Gastroesophageal sphincter (tissue), 4 donors: ENCODE results near the gene AKAP12. TPM values are rescaled to one million over a fixed set of nuclear protein-coding genes. Genes with fewer than 3 reads are reported as not detected.
"Not testable (repeated sequence)": the region's sequence is repeated elsewhere in the genome, so short reads cannot be mapped to it uniquely, and the experiment has no call there.

Experiments
- ATAC-seq: fragments of 150-250 bp; one replicate; pipeline ENCODE4 v1.9.1; 2016; ENCODE audit warnings: mild to moderate bottlenecking, moderate library complexity
- H3K27ac ChIP-seq, 4 donors: fragments of 200-600 bp; sonication (generic) in 3 of 4; 1 replicate in 3 of 4; 2 replicates in 1 of 4; pipeline ENCODE4 v1.5.1; 2016 to 2019
- H3K27me3 ChIP-seq: fragments of 200-600 bp; sonication (generic); one replicate; pipeline ENCODE4 v1.5.1; 2019
- H3K36me3 ChIP-seq, 2 donors: fragments of 200-600 bp; sonication (generic); one replicate each; pipeline ENCODE4 v1.5.1; 2019; ENCODE audit warnings: control low read depth in 1 of 2
- H3K4me1 ChIP-seq, 3 donors: fragments of 200-600 bp; sonication (generic); 1 replicate in 2 of 3; 2 replicates in 1 of 3; pipeline ENCODE4 v1.5.1; 2016 to 2019; ENCODE audit warnings: control low read depth in 2 of 3
- H3K4me3 ChIP-seq, 2 donors: fragments of 200-600 bp; sonication (generic); one replicate each; pipeline ENCODE4 v1.5.1; 2019; ENCODE audit warnings: mild to moderate bottlenecking in 1 of 2, moderate library complexity in 1 of 2
- H3K9me3 ChIP-seq, 3 donors: fragments of 200-600 bp; sonication (generic); one replicate each; pipeline ENCODE4 v1.5.1; 2017 to 2019; ENCODE audit warnings: control low read depth in 2 of 3
- EP300 ChIP-seq: sonication (generic); formaldehyde crosslinking; IDR thresholded peaks from one replicate; pipeline ENCODE4 v1.6.1; 2017; ENCODE audit warnings: antibody characterized with exemption, mild to moderate bottlenecking
- POLR2A ChIP-seq, 2 donors: fragments of 450-650 bp; IDR thresholded peaks; one replicate each; pipeline ENCODE4 v1.6.1; 2017; ENCODE audit warnings: antibody characterized with exemption in 2 of 2, mild to moderate bottlenecking in 2 of 2, moderate library complexity in 1 of 2
- POLR2AphosphoS5 ChIP-seq: sonication (generic); formaldehyde crosslinking; IDR thresholded peaks from one replicate; pipeline ENCODE4 v1.6.1; 2017; ENCODE audit warnings: antibody characterized with exemption
- WGBS, 2 donors: methylation state at CpG; one replicate each; pipeline ENCODE4 v1.1.5; 2018; ENCODE audit warnings: low coverage in 1 of 2; 5-methylcytosine and 5-hydroxymethylcytosine counted together
- total RNA-seq, 4 donors: library from RNA; depleted of rRNA; stranded (reverse); fragments of >200 nt; gene quantifications; one replicate each; pipeline ENCODE4 v1.1.0, GENCODE V29; 2016
- TF ChIP-seq, protein P1 (sequence below), 4 experiments: fragments of 200-600 bp in 2 of 4; fragments of 450-650 bp in 2 of 4; sonication (generic) in 1 of 4; IDR thresholded peaks; one replicate each; pipeline ENCODE4 v1.5.1; 2017 to 2019; ENCODE audit warnings: antibody characterized with exemption in 4 of 4, mild to moderate bottlenecking in 2 of 4, moderate library complexity in 2 of 4

AKAP12 gene
- total RNA-seq, 4 donors from 2014 or later = 150 to 245 (median 185) TPM

DNA sequence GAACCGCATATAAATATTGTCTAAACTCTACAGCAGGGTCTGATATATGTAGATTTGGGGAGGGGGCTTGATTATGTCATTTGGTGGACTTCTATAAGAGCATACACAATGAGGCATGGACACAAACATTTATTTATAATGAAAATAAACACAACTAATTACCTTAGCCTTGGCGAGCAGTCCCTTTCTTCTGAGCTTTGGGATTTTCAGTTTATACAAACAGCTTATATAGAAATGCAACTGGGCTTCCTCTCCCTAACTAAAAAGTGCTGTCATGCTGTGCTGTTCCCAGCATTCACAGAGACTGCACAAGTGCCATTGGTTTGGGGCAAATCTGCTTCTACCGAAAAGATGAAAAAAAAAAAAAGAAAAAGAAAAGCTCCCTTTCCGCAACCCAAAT, 69.9 kb downstream of the AKAP12 start:
- Histone ChIP-seq H3K36me3 (peaks cover 0 to 8% of the 10 kb centered on the region in 2 donors), H3K27me3 (no peaks in the 10 kb centered on the region), H3K4me1 (peaks cover 0 to 56% (median 0%) of the 10 kb centered on the region in 3 donors), H3K9me3 (no peaks in the 10 kb centered on the region), H3K27ac (peak overlapping the region in 2 of 4 donors; percentile 16 to 28), H3K4me3 (no peak overlapping the region)
- ATAC-seq = no peak
- 59 to 64% methylated on average over 2 to 3 of the region's 4 CpGs for WGBS, 2 donors
- TF ChIP-seq POLR2A (IDR thresholded peaks at IDR 0.05) (no peak), POLR2AphosphoS5 (no peak), EP300 (no peak)
- TF ChIP-seq, protein P1, sequence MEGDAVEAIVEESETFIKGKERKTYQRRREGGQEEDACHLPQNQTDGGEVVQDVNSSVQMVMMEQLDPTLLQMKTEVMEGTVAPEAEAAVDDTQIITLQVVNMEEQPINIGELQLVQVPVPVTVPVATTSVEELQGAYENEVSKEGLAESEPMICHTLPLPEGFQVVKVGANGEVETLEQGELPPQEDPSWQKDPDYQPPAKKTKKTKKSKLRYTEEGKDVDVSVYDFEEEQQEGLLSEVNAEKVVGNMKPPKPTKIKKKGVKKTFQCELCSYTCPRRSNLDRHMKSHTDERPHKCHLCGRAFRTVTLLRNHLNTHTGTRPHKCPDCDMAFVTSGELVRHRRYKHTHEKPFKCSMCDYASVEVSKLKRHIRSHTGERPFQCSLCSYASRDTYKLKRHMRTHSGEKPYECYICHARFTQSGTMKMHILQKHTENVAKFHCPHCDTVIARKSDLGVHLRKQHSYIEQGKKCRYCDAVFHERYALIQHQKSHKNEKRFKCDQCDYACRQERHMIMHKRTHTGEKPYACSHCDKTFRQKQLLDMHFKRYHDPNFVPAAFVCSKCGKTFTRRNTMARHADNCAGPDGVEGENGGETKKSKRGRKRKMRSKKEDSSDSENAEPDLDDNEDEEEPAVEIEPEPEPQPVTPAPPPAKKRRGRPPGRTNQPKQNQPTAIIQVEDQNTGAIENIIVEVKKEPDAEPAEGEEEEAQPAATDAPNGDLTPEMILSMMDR (IDR thresholded peaks at IDR 0.05) = no peak

DNA sequence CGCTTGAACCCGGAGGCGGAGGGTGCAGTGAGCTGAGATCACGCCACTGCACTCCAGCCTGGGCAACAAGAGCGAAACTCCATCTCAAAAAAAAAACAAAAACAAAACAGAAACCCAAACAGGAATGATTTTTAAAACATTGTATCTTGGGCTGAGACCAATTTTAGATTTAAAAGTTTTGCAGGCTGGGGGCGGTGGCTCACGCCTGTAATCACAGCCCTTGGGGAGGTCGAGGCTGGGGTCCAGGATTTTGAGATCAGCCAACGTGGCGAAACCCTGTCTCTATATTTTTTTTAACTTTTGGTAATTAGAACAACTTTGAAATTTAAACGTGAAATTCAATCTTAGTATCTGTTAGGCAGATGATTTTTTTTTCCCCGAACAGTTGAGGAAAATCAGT, 70.5 kb downstream of the AKAP12 start:
- H3K27ac ChIP-seq = peak overlapping the region in 2 of 4 donors; percentile 8 to 16
- no peaks in the 10 kb centered on the region for H3K27me3 ChIP-seq
- 70 to 78% methylated on average over 2 to 10 of the region's 12 CpGs for WGBS, 2 donors
- no peak overlapping the region for H3K4me3 ChIP-seq
- TF ChIP-seq POLR2A (IDR thresholded peaks at IDR 0.05) (no peak), EP300 (no peak), POLR2AphosphoS5 (no peak)
- TF ChIP-seq, protein P1 (IDR thresholded peaks at IDR 0.05) = no peak
- peaks cover 0 to 50% (median 0%) of the 10 kb centered on the region in 3 donors for H3K4me1 ChIP-seq
- peaks cover 0 to 8% of the 10 kb centered on the region in 2 donors for H3K36me3 ChIP-seq
- no peaks in the 10 kb centered on the region for H3K9me3 ChIP-seq
- no peak for ATAC-seq

DNA sequence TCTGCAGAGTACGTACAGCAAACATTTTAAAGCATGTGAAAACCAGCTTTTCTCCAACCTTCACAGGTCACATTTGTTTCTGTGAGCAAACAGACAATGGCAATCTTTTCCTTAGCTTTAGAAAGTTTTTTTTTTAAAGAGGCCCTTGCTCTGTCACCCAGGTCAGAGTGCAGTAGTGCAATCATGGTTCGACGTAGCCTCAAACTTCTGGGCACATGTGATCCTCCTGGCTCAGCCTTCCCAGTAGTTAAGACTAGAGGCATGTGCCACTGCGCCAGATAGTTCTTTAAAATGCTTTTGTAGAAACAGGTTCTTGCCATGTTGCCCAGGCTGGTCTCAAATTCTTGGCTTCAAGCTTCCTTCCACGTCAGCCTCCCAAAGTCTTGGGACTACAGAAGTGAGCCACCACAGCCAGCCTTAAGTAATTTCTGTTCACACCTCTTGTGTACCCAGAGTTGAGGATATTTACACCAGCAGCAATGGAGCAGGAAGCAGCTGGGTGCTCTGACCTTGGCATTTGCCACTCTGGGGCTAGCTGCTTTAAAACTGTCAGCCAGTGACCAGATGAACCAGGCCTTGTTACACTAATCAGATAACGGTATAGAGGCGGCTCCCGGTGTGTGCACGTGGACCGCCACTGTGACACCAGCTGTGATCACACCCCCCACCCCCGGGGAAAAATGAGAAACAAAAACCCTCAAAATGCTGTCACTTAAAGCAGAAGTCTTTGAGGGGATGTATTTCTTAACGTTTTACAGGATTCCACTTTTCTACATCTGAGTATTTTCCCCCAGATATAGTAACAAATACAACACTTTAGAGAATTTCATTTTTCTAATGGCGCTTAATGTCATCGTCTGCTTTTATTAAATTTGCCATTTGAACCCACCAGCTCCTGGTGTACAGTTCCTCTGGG, 71.3 kb downstream of the AKAP12 start:
- peaks cover 0 to 3% of the 10 kb centered on the region in 2 donors for H3K36me3 ChIP-seq
- H3K9me3 ChIP-seq = no peaks in the 10 kb centered on the region
- TF ChIP-seq, protein P1 (IDR thresholded peaks at IDR 0.05) = no peak
- TF ChIP-seq POLR2AphosphoS5 (no peak), EP300 (no peak), POLR2A (IDR thresholded peaks at IDR 0.05) (no peak)
- ATAC-seq = no peak
- 82 to 89% methylated on average over 9 to 13 of the region's 14 CpGs for WGBS, 2 donors
- H3K4me3 ChIP-seq = no peak overlapping the region
- peaks cover 0 to 50% (median 0%) of the 10 kb centered on the region in 3 donors for H3K4me1 ChIP-seq
- peak overlapping the region in 2 of 4 donors; percentile 16 to 36 for H3K27ac ChIP-seq
- H3K27me3 ChIP-seq = no peaks in the 10 kb centered on the region

DNA sequence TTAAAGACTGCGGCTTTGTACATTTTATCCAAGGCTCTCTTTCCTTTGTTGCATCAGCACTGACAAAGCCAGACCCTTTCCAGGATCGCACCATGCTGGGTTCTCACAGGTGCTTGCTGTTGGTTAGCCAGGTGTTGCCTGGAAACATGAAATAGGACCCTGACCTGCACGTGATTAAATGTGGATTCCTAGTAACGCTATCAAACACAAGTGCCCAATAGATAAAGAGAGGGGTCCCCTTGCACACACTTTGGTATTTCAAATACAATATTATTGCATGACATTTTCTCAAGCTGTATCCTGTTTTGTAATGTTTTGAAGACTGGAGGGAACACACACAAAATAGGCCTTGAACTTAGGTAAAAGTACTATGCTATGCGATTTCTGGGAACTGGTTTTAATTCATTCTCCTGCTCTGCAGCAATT, 73.3 kb downstream of the AKAP12 start:
- peak; percentile 31 for ATAC-seq
- 39 to 63% methylated on average over 4 to 5 of the region's 5 CpGs for WGBS, 2 donors
- peak overlapping the region in 3 of 4 donors; percentile 14 to 27 (median 18) for H3K27ac ChIP-seq
- TF ChIP-seq EP300 (no peak), POLR2AphosphoS5 (no peak), POLR2A (IDR thresholded peaks at IDR 0.05) (no peak)
- TF ChIP-seq, protein P1 (IDR thresholded peaks at IDR 0.05) = no peak
- no peaks in the 10 kb centered on the region for H3K36me3 ChIP-seq
- no peaks in the 10 kb centered on the region for H3K27me3 ChIP-seq
- no peaks in the 10 kb centered on the region for H3K9me3 ChIP-seq
- H3K4me3 ChIP-seq = no peak overlapping the region
- H3K4me1 ChIP-seq = peaks cover 0 to 57% (median 0%) of the 10 kb centered on the region in 3 donors

DNA sequence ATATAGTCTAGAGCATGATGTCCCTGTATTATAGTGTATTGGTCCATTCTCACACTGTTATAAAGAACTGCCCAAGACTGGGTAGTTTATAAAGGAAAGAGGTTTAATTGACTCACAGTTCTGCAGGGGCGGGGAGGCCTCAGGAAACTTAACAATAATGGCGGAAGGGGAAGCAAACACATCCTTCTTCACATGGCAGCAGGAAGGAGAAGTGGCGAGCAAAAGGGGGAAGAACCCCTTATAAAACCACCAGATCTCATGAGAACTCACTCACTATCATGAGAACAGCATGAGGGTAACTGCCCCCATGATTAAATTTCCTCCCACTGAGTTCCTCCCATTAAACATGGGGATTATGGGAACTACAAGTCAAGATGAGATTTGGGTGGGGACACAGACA, 75.9 kb downstream of the AKAP12 start:
- H3K27ac ChIP-seq, H3K4me3 ChIP-seq, H3K36me3 ChIP-seq, H3K27me3 ChIP-seq, H3K9me3 ChIP-seq, ATAC-seq: not testable (repeated sequence)
- 100% methylated on average over 2 of the region's 3 CpGs; no CpG with 5 or more reads in 1 of the 2 donors for WGBS, 2 donors
- H3K4me1 ChIP-seq = peaks cover 0 to 32% (median 0%) of the 10 kb centered on the region in 3 donors
